ENCODE results near the gene CSNK1G1. TPM values are rescaled to one million over a fixed set of nuclear protein-coding genes. Genes with fewer than 3 reads are reported as not detected.
"Not testable (repeated sequence)": the region's sequence is repeated elsewhere in the genome, so short reads cannot be mapped to it uniquely, and the experiment has no call there.

CSNK1G1 gene
- total RNA-seq, 2 donors from 2014 or later: 3.5 to 4.8 TPM

GRCh38 chr15:64121614-64122013 lies 234.4 kb downstream of the CSNK1G1 start:
- H3K4me3 ChIP-seq: no peak overlapping the region
- TF ChIP-seq CTCF (IDR thresholded peaks at IDR 0.05): no peak
- peaks cover 0 to 7% of the 10 kb centered on the region in 2 donors for H3K4me1 ChIP-seq
- H3K9me3 ChIP-seq: no peaks in the 10 kb centered on the region
- H3K27me3 ChIP-seq: no peaks in the 10 kb centered on the region
- peaks cover 76% of the 10 kb centered on the region for H3K36me3 ChIP-seq
- H3K27ac ChIP-seq: no peak overlapping the region
- no peak for DNase-seq (ENCODE audit: low spot score)

GRCh38 chr15:64120322-64120721 lies 235.7 kb downstream of the CSNK1G1 start:
- not testable (repeated sequence) for H3K4me1 ChIP-seq; H3K9me3 ChIP-seq; H3K27ac ChIP-seq; H3K27me3 ChIP-seq; DNase-seq (ENCODE audit: low spot score); H3K4me3 ChIP-seq
- H3K36me3 ChIP-seq: peaks cover 79% of the 10 kb centered on the region

GRCh38 chr15:64117759-64118487 lies 238.1 kb downstream of the CSNK1G1 start:
- no peak overlapping the region for H3K4me3 ChIP-seq
- no peak overlapping the region for H3K27ac ChIP-seq
- H3K9me3 ChIP-seq: no peaks in the 10 kb centered on the region
- H3K27me3 ChIP-seq: no peaks in the 10 kb centered on the region
- H3K36me3 ChIP-seq: peaks cover 88% of the 10 kb centered on the region
- TF ChIP-seq CTCF (IDR thresholded peaks at IDR 0.05): no peak
- DNase-seq (ENCODE audit: low spot score): no peak
- peaks cover 0 to 13% of the 10 kb centered on the region in 2 donors for H3K4me1 ChIP-seq

Other genes starting within 250 kb of the CSNK1G1 start
- 10 to 100 TPM; 11.9 to 12.4 TPM for gene SNX22, start 204.4 kb downstream of the CSNK1G1 start, total RNA-seq
- 100 to 1,000 TPM; 139 to 189 TPM for gene PPIB, start 193.2 kb downstream of the CSNK1G1 start, total RNA-seq
- not detected for gene PCLAF, start 25.3 kb upstream of the CSNK1G1 start, total RNA-seq
- gene TRIP4, start 31.7 kb upstream of the CSNK1G1 start, total RNA-seq: 1 to 10 TPM; 7.8 to 8.7 TPM
- gene ZNF609, start 104.4 kb upstream of the CSNK1G1 start, total RNA-seq: 10 to 100 TPM; 13.4 to 23.7 TPM